MCF 10A (cell line): ENCODE measurements around the gene P2RY4. TPM values are rescaled to one million over a fixed set of nuclear protein-coding genes. Genes with fewer than 3 reads are reported as not detected.

Experiments
- BruUV-seq: library from RNA; stranded (reverse); fragments of 400-500 nt; replicated peaks from 2 replicates; lab custom pipeline; 2021; lab: Mats Ljungman, UMichigan
- CTCF ChIA-PET: fragments of 300-600 bp; sonication (Branson Sonifier 250); formaldehyde crosslinking; extraction: SDS; loops from one replicate; lab custom pipeline; 2021; ENCODE audit warnings: antibody characterized with exemption, inconsistent platforms; lab: Yijun Ruan, JAX
- POLR2A ChIA-PET: fragments of 300-600, 350-650 bp; sonication (Branson Sonifier 250); formaldehyde crosslinking; extraction: SDS; loops from one replicate; lab custom pipeline; 2020; ENCODE audit warnings: antibody characterized with exemption, inconsistent platforms; lab: Yijun Ruan, JAX
- DNase-seq: peaks from one replicate; pipeline ENCODE4 v3.0.0-alpha.2; 2018; ENCODE audit not compliant: unreplicated experiment
- H3K27ac Mint-ChIP-seq: one replicate; pipeline ENCODE4 v1.8.0; 2022; ENCODE audit warnings: mild to moderate bottlenecking, low read depth, mixed read lengths; ENCODE audit not compliant: unreplicated experiment
- H3K27me3 Mint-ChIP-seq: one replicate; pipeline ENCODE4 v1.8.0; 2022; ENCODE audit warnings: mixed read lengths; ENCODE audit not compliant: insufficient read depth, unreplicated experiment
- H3K36me3 Mint-ChIP-seq: one replicate; pipeline ENCODE4 v1.8.0; 2022; ENCODE audit warnings: mild to moderate bottlenecking, moderate library complexity, mixed read lengths; ENCODE audit not compliant: insufficient read depth, unreplicated experiment
- H3K4me1 Mint-ChIP-seq: one replicate; pipeline ENCODE4 v1.8.0; 2022; ENCODE audit warnings: mixed read lengths; ENCODE audit not compliant: insufficient read depth, unreplicated experiment
- H3K4me3 Mint-ChIP-seq: one replicate; pipeline ENCODE4 v1.8.0; 2022; ENCODE audit warnings: mild to moderate bottlenecking, moderate library complexity, mixed read lengths; ENCODE audit not compliant: unreplicated experiment
- H3K9me3 Mint-ChIP-seq: one replicate; pipeline ENCODE4 v1.8.0; 2022; ENCODE audit warnings: mixed read lengths; ENCODE audit not compliant: unreplicated experiment
- intact Hi-C: fragments of 100-400 bp; cut with micrococcal nuclease; formaldehyde crosslinking; loops from 2 replicates; pipeline ENCODE4 v1.14.1; 2022
- total RNA-seq: library from RNA; stranded (reverse); gene quantifications from 2 replicates; pipeline ENCODE4 v1.2.3, GENCODE V29; 2022
- TF ChIP-seq, protein P1 (sequence below): fragments of 200-600 bp; IDR thresholded peaks from one replicate; pipeline ENCODE4 v1.8.0; 2022; ENCODE audit warnings: antibody characterized with exemption, mild to moderate bottlenecking; ENCODE audit not compliant: unreplicated experiment

The P2RY4 gene
- total RNA-seq, 1 experiment from 2014 or later = not detected

GRCh38 chrX:70264784-70265183, 4.8 kb upstream of the P2RY4 start:
- Mint-ChIP-seq H3K36me3 (no peaks in the 10 kb centered on the region), H3K4me3 (no peak overlapping the region), H3K4me1 (no peaks in the 10 kb centered on the region), H3K27ac (no peak overlapping the region), H3K27me3 (peaks cover 22% of the 10 kb centered on the region), H3K9me3 (no peaks in the 10 kb centered on the region)
- ChIA-PET CTCF (interaction anchor here (0.6 to 0.9 kb wide), 5 partner anchors 31 to 617 kb away, joined by 3 read pairs; no protein-coding TSS in a partner anchor), POLR2A (no interaction called here)
- DNase-seq = no peak
- BruUV-seq = no TSS peak
- TF ChIP-seq, protein P1, sequence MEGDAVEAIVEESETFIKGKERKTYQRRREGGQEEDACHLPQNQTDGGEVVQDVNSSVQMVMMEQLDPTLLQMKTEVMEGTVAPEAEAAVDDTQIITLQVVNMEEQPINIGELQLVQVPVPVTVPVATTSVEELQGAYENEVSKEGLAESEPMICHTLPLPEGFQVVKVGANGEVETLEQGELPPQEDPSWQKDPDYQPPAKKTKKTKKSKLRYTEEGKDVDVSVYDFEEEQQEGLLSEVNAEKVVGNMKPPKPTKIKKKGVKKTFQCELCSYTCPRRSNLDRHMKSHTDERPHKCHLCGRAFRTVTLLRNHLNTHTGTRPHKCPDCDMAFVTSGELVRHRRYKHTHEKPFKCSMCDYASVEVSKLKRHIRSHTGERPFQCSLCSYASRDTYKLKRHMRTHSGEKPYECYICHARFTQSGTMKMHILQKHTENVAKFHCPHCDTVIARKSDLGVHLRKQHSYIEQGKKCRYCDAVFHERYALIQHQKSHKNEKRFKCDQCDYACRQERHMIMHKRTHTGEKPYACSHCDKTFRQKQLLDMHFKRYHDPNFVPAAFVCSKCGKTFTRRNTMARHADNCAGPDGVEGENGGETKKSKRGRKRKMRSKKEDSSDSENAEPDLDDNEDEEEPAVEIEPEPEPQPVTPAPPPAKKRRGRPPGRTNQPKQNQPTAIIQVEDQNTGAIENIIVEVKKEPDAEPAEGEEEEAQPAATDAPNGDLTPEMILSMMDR = no peak
- intact Hi-C loops = loop anchor here (10.0 kb wide), 1 partner anchor 770 kb away; no protein-coding TSS in a partner anchor

GRCh38 chrX:70262952-70263567, 3.1 kb upstream of the P2RY4 start:
- no peak overlapping the region for H3K27ac Mint-ChIP-seq
- H3K36me3 Mint-ChIP-seq = no peaks in the 10 kb centered on the region
- H3K9me3 Mint-ChIP-seq = no peaks in the 10 kb centered on the region
- ChIA-PET CTCF (interaction anchor here (0.6 to 2.8 kb wide), 15 partner anchors 9 to 775 kb away, joined by 3 to 15 read pairs (median 3); partner anchors contain the start of gene PDZD11), POLR2A (interaction anchor here (1.4 kb wide), 1 partner anchor 130 kb away, joined by 3 read pairs; the partner anchor contains the start of gene IGBP1)
- H3K4me3 Mint-ChIP-seq = no peak overlapping the region
- BruUV-seq = no TSS peak
- intact Hi-C loops = loop anchor here (1.0 to 10.0 kb wide), 3 partner anchors 66 to 768 kb away; partner anchors contain the start of gene IGBP1
- H3K4me1 Mint-ChIP-seq = no peaks in the 10 kb centered on the region
- H3K27me3 Mint-ChIP-seq = peaks cover 13% of the 10 kb centered on the region
- DNase-seq = peak; percentile 49
- TF ChIP-seq, protein P1 = peak; percentile 61

GRCh38 chrX:70257423-70258288, 2.3 kb downstream of the P2RY4 start:
- no peak for DNase-seq
- intact Hi-C loops = no loop called here
- H3K36me3 Mint-ChIP-seq = no peaks in the 10 kb centered on the region
- H3K27ac Mint-ChIP-seq = no peak overlapping the region
- no peak overlapping the region for H3K4me3 Mint-ChIP-seq
- H3K27me3 Mint-ChIP-seq = peaks cover 51% of the 10 kb centered on the region
- POLR2A ChIA-PET = no interaction called here
- no peaks in the 10 kb centered on the region for H3K9me3 Mint-ChIP-seq
- CTCF ChIA-PET = interaction anchor here (0.6 kb wide), 1 partner anchor 162 kb away, joined by 3 read pairs; no protein-coding TSS in a partner anchor
- TF ChIP-seq, protein P1 = no peak
- BruUV-seq = no TSS peak
- peaks cover 7% of the 10 kb centered on the region for H3K4me1 Mint-ChIP-seq

DNA sequence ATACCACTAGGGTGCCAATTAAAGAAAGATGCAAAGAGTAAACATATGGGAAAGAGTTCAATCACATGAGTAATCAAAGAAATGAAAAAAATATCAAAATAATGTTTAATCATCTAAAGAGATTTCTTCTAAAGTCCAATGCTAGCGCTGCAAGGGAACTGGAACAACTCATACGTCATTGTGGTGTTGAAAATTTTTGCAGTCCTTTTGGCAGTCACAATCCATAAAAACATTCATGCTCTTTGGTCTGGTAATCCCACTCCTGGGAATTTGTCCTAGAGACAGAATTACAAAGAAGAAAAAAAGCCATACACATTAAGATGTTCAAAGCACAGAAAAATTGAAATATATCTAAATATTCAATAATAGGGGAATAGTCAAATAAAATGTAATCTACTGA, 4.6 kb downstream of the P2RY4 start:
- TF ChIP-seq, protein P1 = no peak
- Mint-ChIP-seq H3K27me3 (peaks cover 45% of the 10 kb centered on the region), H3K9me3 (no peaks in the 10 kb centered on the region), H3K4me1 (peaks cover 7% of the 10 kb centered on the region), H3K27ac (no peak overlapping the region), H3K36me3 (no peaks in the 10 kb centered on the region), H3K4me3 (no peak overlapping the region)
- no peak for DNase-seq
- ChIA-PET POLR2A (no interaction called here), CTCF (no interaction called here)
- intact Hi-C loops = no loop called here
- BruUV-seq = no TSS peak
